Measurements from ENCODE around the gene NHLH1. TPM values are rescaled to one million over a fixed set of nuclear protein-coding genes. Genes with fewer than 3 reads are reported as not detected.

The NHLH1 gene
- total and polyA plus RNA-seq, 10 of the 15 experiments (the other 5 are each of a cell fraction or from before 2014, with no cell fraction given), result 0.22 to 0.98 (median 0.43) TPM; not detected in 1

DNA sequence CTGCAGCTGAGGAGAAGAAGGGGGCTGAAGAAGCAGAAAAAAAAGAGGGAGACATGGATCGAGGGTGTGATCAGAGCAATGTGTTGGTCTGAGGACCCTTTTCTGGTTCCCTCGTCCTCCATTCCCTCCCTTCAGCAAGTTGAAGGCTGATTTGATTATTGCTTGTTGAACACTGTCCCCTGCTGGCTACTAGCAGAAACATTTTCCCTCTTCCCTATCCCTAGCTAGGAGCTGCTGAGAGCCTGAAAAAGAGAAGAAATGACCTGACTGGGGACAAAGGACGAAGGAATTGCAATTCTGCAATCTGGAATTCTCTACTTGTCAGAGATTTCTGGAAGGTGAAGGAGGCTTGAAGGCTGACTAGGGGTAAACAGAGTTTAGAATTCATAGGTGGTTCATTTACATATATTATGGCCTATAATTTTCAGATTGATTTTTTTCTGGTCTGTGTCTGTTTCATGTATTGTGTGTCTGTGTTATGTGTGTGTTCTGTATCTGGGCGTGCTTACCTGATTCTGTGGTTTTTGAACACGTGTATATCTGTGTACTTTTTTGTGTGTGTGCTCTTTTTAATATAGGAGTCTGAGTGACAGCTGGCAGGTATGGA lies 9.8 kb downstream of the NHLH1 start (continued):
- TF ChIP-seq E4F1 (IDR thresholded peaks at IDR 0.05; ENCODE audit: borderline replicate concordance, partially characterized antibody), result no peak
- no peak for TF ChIP-seq EED (IDR thresholded peaks at IDR 0.05; ENCODE audit: low read depth)
- no peak; the same call in 1 of the 2 replicates for TF ChIP-seq BACH1 (IDR thresholded peaks at IDR 0.05; ENCODE audit: borderline replicate concordance)
- no peak for TF ChIP-seq NR2F1 (conservative IDR thresholded peaks at IDR 0.05)
- no peak for TF ChIP-seq ZNF217 (IDR thresholded peaks at IDR 0.05)
- no peak for TF ChIP-seq BCL11A (IDR thresholded peaks at IDR 0.05; ENCODE audit: low read depth, low read length)
- TF ChIP-seq, protein P1, sequence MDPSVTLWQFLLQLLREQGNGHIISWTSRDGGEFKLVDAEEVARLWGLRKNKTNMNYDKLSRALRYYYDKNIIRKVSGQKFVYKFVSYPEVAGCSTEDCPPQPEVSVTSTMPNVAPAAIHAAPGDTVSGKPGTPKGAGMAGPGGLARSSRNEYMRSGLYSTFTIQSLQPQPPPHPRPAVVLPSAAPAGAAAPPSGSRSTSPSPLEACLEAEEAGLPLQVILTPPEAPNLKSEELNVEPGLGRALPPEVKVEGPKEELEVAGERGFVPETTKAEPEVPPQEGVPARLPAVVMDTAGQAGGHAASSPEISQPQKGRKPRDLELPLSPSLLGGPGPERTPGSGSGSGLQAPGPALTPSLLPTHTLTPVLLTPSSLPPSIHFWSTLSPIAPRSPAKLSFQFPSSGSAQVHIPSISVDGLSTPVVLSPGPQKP (IDR thresholded peaks at IDR 0.05; ENCODE audit: low read depth, low read length), result no peak
- TF ChIP-seq PAX8 (IDR thresholded peaks at IDR 0.05), result no peak
- TF ChIP-seq MLLT1 (IDR thresholded peaks at IDR 0.05), result no peak
- TF ChIP-seq, protein P2, sequence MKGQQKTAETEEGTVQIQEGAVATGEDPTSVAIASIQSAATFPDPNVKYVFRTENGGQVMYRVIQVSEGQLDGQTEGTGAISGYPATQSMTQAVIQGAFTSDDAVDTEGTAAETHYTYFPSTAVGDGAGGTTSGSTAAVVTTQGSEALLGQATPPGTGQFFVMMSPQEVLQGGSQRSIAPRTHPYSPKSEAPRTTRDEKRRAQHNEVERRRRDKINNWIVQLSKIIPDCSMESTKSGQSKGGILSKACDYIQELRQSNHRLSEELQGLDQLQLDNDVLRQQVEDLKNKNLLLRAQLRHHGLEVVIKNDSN (IDR thresholded peaks at IDR 0.05; ENCODE audit: borderline replicate concordance, extremely low read length, insufficient read depth, low read depth, low read length), result no peak
- TF ChIP-seq, protein P3, sequence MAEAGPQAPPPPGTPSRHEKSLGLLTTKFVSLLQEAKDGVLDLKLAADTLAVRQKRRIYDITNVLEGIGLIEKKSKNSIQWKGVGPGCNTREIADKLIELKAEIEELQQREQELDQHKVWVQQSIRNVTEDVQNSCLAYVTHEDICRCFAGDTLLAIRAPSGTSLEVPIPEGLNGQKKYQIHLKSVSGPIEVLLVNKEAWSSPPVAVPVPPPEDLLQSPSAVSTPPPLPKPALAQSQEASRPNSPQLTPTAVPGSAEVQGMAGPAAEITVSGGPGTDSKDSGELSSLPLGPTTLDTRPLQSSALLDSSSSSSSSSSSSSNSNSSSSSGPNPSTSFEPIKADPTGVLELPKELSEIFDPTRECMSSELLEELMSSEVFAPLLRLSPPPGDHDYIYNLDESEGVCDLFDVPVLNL (IDR thresholded peaks at IDR 0.05; ENCODE audit: low read depth, low read length), result no peak
- no peak for TF ChIP-seq BCLAF1 (IDR thresholded peaks at IDR 0.05)
- TF ChIP-seq TARDBP (IDR thresholded peaks at IDR 0.05; ENCODE audit: borderline replicate concordance), result no peak
- no peak for TF ChIP-seq RBBP5 (conservative IDR thresholded peaks at IDR 0.05)
- TF ChIP-seq CHD2 (IDR thresholded peaks at IDR 0.05; ENCODE audit: borderline replicate concordance, low read depth, low read length), result no peak
- TF ChIP-seq TCF12 (IDR thresholded peaks at IDR 0.05; ENCODE audit: low read depth, low read length), result no peak
